PC-3 (cell line): Measurements from ENCODE around the gene ZFP36. TPM values are rescaled to one million over a fixed set of nuclear protein-coding genes. Genes with fewer than 3 reads are reported as not detected.
A peak's percentile ranks its signal among the peaks of the same experiment; 100 is the strongest.

Source experiments
- ATAC-seq: fragments of 200-7000 bp; cut with Tn5 transposase; 2 replicates; pipeline ENCODE4 v1.9.1; 2020; ENCODE audit warnings: mild to moderate bottlenecking, moderate library complexity
- BruUV-seq: library from RNA; stranded (reverse); fragments of 400-500 nt; replicated peaks from 2 replicates; lab custom pipeline; 2021; lab: Mats Ljungman, UMichigan
- CTCF ChIA-PET: fragments of 300-600 bp; sonication (Branson Sonifier 250); formaldehyde crosslinking; loops from one replicate; lab custom pipeline; 2022; ENCODE audit warnings: antibody characterized with exemption; lab: Charles Lee
- POLR2A ChIA-PET: fragments of 300-600 bp; sonication (Branson Sonifier 250); formaldehyde crosslinking; loops from one replicate; lab custom pipeline; 2022; ENCODE audit warnings: antibody characterized with exemption; ENCODE audit not compliant: unreplicated experiment; lab: Charles Lee
- DNase-seq: peaks from one replicate; pipeline ENCODE4 v3.0.0-alpha.2; 2015
- H2AFZ ChIP-seq: fragments of 300-600 bp; sonication (generic); 2 replicates; pipeline ENCODE4 v1.6.0; 2016; ENCODE audit warnings: antibody characterized with exemption, low read length
- H3F3A ChIP-seq: fragments of 300-600 bp; sonication (generic); one replicate; pipeline ENCODE4 v1.6.0; 2017; ENCODE audit warnings: antibody characterized with exemption, low read length, control low read depth, mild to moderate bottlenecking; ENCODE audit not compliant: unreplicated experiment
- H3K27ac ChIP-seq: fragments of 300-600 bp; sonication (generic); 2 replicates; pipeline ENCODE4 v1.5.1; 2016; ENCODE audit warnings: mild to moderate bottlenecking, low read length
- H3K27me3 ChIP-seq: fragments of 300-600 bp; sonication (generic); 2 replicates; pipeline ENCODE4 v1.6.1; 2016; ENCODE audit warnings: low read length, mixed read lengths
- H3K36me3 ChIP-seq: fragments of 300-600 bp; sonication (generic); 2 replicates; pipeline ENCODE4 v1.6.1; 2016; ENCODE audit warnings: low read depth, mixed run types, low read length, mixed read lengths
- H3K4me1 ChIP-seq: fragments of 300-600 bp; sonication (generic); 2 replicates; pipeline ENCODE4 v1.5.1; 2016; ENCODE audit warnings: low read length; ENCODE audit not compliant: insufficient read depth
- H3K4me2 ChIP-seq: fragments of 300-600 bp; sonication (generic); 2 replicates; pipeline ENCODE4 v1.6.0; 2016; ENCODE audit warnings: low read length
- H3K4me3 ChIP-seq: fragments of 300-600 bp; sonication (generic); 2 replicates; pipeline ENCODE4 v1.5.1; 2016; ENCODE audit warnings: mild to moderate bottlenecking, low read length, mixed read lengths
- H3K79me2 ChIP-seq: fragments of 300-600 bp; sonication (generic); 2 replicates; pipeline ENCODE4 v1.6.1; 2017; ENCODE audit warnings: low read length, mixed read lengths
- H3K9ac ChIP-seq: fragments of 300-600 bp; sonication (generic); 2 replicates; pipeline ENCODE4 v1.6.0; 2016; ENCODE audit warnings: mild to moderate bottlenecking, low read length
- H3K9me2 ChIP-seq: fragments of 300-600 bp; sonication (generic); replicated peaks from 2 replicates; pipeline ENCODE4 v1.6.1; 2016; ENCODE audit warnings: mixed run types, low read length, mixed read lengths
- H3K9me3 ChIP-seq: fragments of 300-600 bp; sonication (generic); 2 replicates; pipeline ENCODE4 v1.6.1; 2016; ENCODE audit warnings: low read length, mixed read lengths
- H4K20me1 ChIP-seq: fragments of 300-600 bp; sonication (generic); 2 replicates; pipeline ENCODE4 v1.6.1; 2016; ENCODE audit warnings: low read length, mixed read lengths
- CTCF ChIP-seq: fragments of 300-600 bp; sonication (generic); conservative IDR thresholded peaks from 2 replicates; pipeline ENCODE4 v1.5.1; 2017; ENCODE audit warnings: antibody characterized with exemption, low read depth, mild to moderate bottlenecking, low read length
- EZH2 ChIP-seq: fragments of 300-600 bp; sonication (generic); IDR thresholded peaks from one replicate; pipeline ENCODE4 v1.6.1; 2017; ENCODE audit warnings: antibody characterized with exemption, mild to moderate bottlenecking, low read length; ENCODE audit not compliant: unreplicated experiment
- EZH2phosphoT487 ChIP-seq: fragments of 300-600 bp; sonication (generic); IDR thresholded peaks from 2 replicates; pipeline ENCODE4 v1.6.1; 2018; ENCODE audit warnings: mild to moderate bottlenecking, antibody characterized with exemption, low read length, borderline replicate concordance
- intact Hi-C: fragments of 100-400 bp; cut with micrococcal nuclease; formaldehyde crosslinking; loops from 2 replicates; pipeline ENCODE4 v1.9.0; 2023
- total RNA-seq: library from RNA; depleted of rRNA; stranded (reverse); fragments of >200 nt; gene quantifications from 2 replicates; pipeline ENCODE4 v1.2.3, GENCODE V29; 2014

Gene ZFP36
- total RNA-seq, 1 experiment from 2014 or later = 32.7 TPM

DNA sequence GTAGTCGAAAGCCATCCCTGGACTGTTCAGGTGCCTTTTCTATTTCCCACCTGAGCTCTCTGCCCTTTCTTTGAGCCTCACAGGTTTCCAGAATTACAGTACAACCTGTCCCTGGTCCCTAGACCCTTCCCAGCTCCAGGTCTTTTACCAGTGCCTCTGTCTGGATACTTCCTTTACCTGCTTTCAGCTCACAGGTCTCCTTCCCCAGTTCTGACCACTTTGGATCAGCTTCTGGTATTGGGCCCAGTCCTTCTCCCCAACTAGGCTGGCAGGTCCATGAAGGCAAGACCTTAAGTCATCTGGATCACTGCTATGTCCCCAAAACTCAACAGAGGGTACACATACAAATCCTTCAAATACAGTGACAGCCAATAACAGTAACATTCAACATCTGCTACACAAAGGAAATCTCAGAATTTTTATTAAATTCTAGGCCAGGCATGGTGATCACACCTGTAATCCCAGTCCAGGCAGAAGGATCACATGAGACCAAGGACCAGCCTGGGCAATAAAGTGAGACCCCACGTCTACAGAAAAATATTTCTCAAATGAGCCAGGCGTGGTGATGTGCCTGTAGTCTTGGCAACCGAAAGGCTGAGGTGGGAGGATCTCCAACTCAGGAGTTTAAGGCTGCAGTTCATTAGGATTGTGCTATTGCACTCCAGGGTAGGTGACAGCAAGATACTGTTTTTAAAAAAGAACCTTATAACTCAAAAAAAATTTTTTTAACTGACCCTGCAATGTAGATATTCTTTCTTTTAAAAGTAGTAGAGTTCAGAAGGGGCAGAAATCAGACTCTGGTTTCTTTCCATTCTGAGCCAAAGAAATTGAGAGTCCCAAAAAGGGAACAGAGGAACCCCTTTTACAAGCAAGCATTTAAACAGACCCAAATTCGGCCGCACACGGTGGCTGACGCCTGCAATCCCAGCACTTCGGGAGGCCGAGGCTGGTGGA lies 27.8 kb downstream of the ZFP36 start:
- peaks cover 32% of the 10 kb centered on the region for H3K79me2 ChIP-seq
- H4K20me1 ChIP-seq = peaks cover 21% of the 10 kb centered on the region
- no peaks in the 10 kb centered on the region for H3K9me2 ChIP-seq
- BruUV-seq = no TSS peak
- peak overlapping the region; percentile 95 for H3K4me3 ChIP-seq
- POLR2A ChIA-PET = no interaction called here
- peak overlapping the region; percentile 100 for H3K27ac ChIP-seq
- peak overlapping the region; percentile 87 for H3K4me2 ChIP-seq
- H2AFZ ChIP-seq = no peak overlapping the region
- H3K36me3 ChIP-seq = peaks cover 30% of the 10 kb centered on the region
- H3K9ac ChIP-seq = peak overlapping the region; percentile 100
- DNase-seq (no peak), ATAC-seq (no peak)
- H3K9me3 ChIP-seq = no peaks in the 10 kb centered on the region
- no peaks in the 10 kb centered on the region for H3K27me3 ChIP-seq
- intact Hi-C loops = no loop called here
- CTCF ChIA-PET = no interaction called here
- TF ChIP-seq EZH2 (no peak), CTCF (no peak), EZH2phosphoT487 (no peak)
- peaks cover 27% of the 10 kb centered on the region for H3F3A ChIP-seq
- H3K4me1 ChIP-seq = peaks cover 32% of the 10 kb centered on the region

DNA sequence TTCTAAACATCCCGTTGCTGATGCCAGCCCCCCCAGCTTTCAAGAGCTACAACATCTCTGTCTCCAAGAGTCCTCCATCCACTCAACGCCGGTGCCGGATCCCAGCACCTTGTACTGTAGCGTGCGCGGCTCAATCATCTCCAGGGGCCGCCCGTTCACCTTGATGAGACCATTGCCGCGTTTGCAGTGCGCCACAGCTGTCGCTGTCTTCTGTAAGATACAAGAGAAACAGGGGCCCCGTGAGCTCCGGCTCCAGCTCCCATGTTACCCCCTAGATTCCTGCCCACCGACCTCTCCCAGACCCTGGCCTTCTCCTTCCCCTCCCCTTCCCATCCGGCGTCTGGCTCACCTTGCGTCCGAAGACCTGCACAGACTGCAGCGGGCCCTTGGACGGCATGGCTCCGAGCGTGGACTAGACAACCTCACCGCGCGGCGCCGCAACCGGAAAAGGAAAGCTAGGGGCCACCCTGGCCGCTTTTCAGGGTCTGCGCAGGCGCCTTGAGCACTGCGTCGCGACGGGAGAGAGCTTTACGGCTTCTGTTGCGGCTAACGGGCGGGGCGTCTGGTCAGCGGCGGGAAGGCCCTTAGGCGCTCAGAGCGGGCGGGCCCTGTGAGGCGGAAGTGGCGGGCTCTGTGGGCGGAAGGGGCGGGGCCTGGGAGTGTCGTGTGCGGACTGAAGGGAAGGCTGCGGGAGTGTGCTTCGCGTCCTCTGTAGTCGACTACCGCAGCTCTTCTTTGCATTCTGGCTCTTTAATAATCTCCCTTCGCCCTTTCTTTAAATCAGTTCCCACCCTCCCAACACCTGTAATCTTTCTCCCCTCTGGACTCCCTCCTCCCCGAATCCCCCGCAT lies 29.1 kb downstream of the ZFP36 start, which contains the start of gene RPS16:
Gene RPS16 (minus strand): TSS at position 451 of the 851 bp plus-strand sequence. CDS start 54 bp downstream, at position 397.
- TF ChIP-seq EZH2phosphoT487 (no peak), CTCF (no peak), EZH2 (no peak)
- POLR2A ChIA-PET = interaction anchor here (0.6 to 1.0 kb wide), 11 partner anchors 10 to 1131 kb away, joined by 3 to 6 read pairs (median 4); partner anchors contain the start of genes DYRK1B and SUPT5H

More for the DNA sequence above, 29.1 kb downstream of the ZFP36 start, which contains the start of gene RPS16:
- no peaks in the 10 kb centered on the region for H3K9me3 ChIP-seq
- peak within 1 kb of the TSS; percentile 100 for H3K27ac ChIP-seq
- H3K36me3 ChIP-seq = peaks cover 30% of the 10 kb centered on the region
- H3K27me3 ChIP-seq = no peaks in the 10 kb centered on the region
- peaks cover 27% of the 10 kb centered on the region for H3F3A ChIP-seq
- intact Hi-C loops = no loop called here
- peak within 1 kb of the TSS; percentile 100 for H3K9ac ChIP-seq
- peak within 1 kb of the TSS; percentile 95 for H3K4me3 ChIP-seq
- H4K20me1 ChIP-seq = peaks cover 21% of the 10 kb centered on the region
- CTCF ChIA-PET = interaction anchor here (0.6 kb wide), 1 partner anchor 38 kb away, joined by 3 read pairs; no protein-coding TSS in a partner anchor
- no TSS peak for BruUV-seq
- H3K4me2 ChIP-seq = peak within 1 kb of the TSS; percentile 99
- peaks cover 32% of the 10 kb centered on the region for H3K79me2 ChIP-seq
- ATAC-seq (peak; percentile 87), DNase-seq (peak; percentile 95)
- no peaks in the 10 kb centered on the region for H3K9me2 ChIP-seq
- H3K4me1 ChIP-seq = peaks cover 27% of the 10 kb centered on the region
- H2AFZ ChIP-seq = 0 out of 2 replicates have a peak within 1 kb of the TSS, but pooled peaks have one; percentile 29
